Left lung (tissue), 10 donors: Measurements from ENCODE around the gene POU3F3. TPM values are rescaled to one million over a fixed set of nuclear protein-coding genes. Genes with fewer than 3 reads are reported as not detected.
A peak's percentile ranks its signal among the peaks of the same experiment; 100 is the strongest.

Experiments
- ATAC-seq: fragments of 200-7000 bp; cut with Tn5 transposase; one replicate; pipeline ENCODE4 v1.9.1; 2020; ENCODE audit warnings: moderate library complexity
- DNase-seq, 4 donors: peaks; one replicate each; pipeline ENCODE4 v3.0.0-alpha.2; 2013 to 2020
- H3K27ac ChIP-seq, 2 donors: fragments of 200-600 bp; sonication (generic) in 1 of 2; one replicate each; pipeline versions ENCODE4 v1.5.0 to v1.8.0; 2020 to 2021
- H3K27me3 ChIP-seq, 2 donors: fragments of 200-600 bp; sonication (generic) in 1 of 2; one replicate each; pipeline versions ENCODE4 v1.5.0 to v1.8.0; 2020 to 2021
- H3K36me3 ChIP-seq, 2 donors: fragments of 200-600 bp; sonication (generic) in 1 of 2; one replicate each; pipeline versions ENCODE4 v1.5.0 to v1.8.0; 2020 to 2021
- H3K4me1 ChIP-seq, 2 donors: fragments of 200-600 bp; one replicate each; pipeline ENCODE4 v1.8.0; 2021
- H3K4me3 ChIP-seq, 2 donors: fragments of 200-600 bp; sonication (generic) in 1 of 2; one replicate each; pipeline versions ENCODE4 v1.5.0 to v1.8.0; 2020 to 2021; ENCODE audit warnings: mild to moderate bottlenecking in 1 of 2
- H3K9me3 ChIP-seq, 2 donors: fragments of 200-600 bp; sonication (generic) in 1 of 2; one replicate each; pipeline versions ENCODE4 v1.5.0 to v1.8.0; 2020 to 2021
- CTCF ChIP-seq, 2 donors: fragments of 200-600 bp; sonication (generic) in 1 of 2; IDR thresholded peaks; one replicate each; pipeline versions ENCODE4 v1.5.0 to v1.8.0; 2021; ENCODE audit warnings: antibody characterized with exemption in 2 of 2
- intact Hi-C, 2 donors: fragments of 100-400 bp; cut with DNase I; formaldehyde crosslinking; loops; one replicate each; pipeline versions ENCODE4 v1.11.2 to v1.14.2; 2022
- polyA plus RNA-seq, 6 donors: library from polyadenylated mRNA; unstranded; fragments of 120-200 nt; gene quantifications; one replicate each; pipeline ENCODE4 v1.2.1, GENCODE V29; 2013; ENCODE audit not compliant: insufficient read length in 6 of 6
- total RNA-seq, 2 donors: library from RNA; stranded (reverse); fragmentation: NEBNext Ultra II Directional; extraction: Animal tissue kit (Norgen Biotek cat#: 25700); gene quantifications; one replicate each; pipeline ENCODE4 v1.2.1, GENCODE V29; 2021
- donor health status: DM: no; HTN: yes; CAD: no.
- donor health status: DM: no; HTN: no; CAD: no.

Gene POU3F3
- total and polyA plus RNA-seq, 8 donors: 0.06 to 0.82 (median 0.21) TPM; not detected in 2

- no peak for TF ChIP-seq CTCF (IDR thresholded peaks at IDR 0.05)
- H3K4me1 ChIP-seq: peaks cover 0 to 28% of the 10 kb centered on the region in 2 donors
- DNase-seq (no peak), ATAC-seq (no peak)
- H3K36me3 ChIP-seq: no peaks in the 10 kb centered on the region
- H3K27me3 ChIP-seq: peaks cover 99 to 100% of the 10 kb centered on the region in 2 donors
- no peak overlapping the region for H3K27ac ChIP-seq
- H3K4me3 ChIP-seq: no peak overlapping the region
- H3K9me3 ChIP-seq: no peaks in the 10 kb centered on the region
- intact Hi-C loops: no loop called here
These were observed 7.6 kb downstream of the POU3F3 start for GRCh38 chr2:104861351-104862057.

- TF ChIP-seq CTCF (IDR thresholded peaks at IDR 0.05): no peak
These were observed 8.4 kb downstream of the POU3F3 start for GRCh38 chr2:104862058-104862941.

GRCh38 chr2:104863146-104863467, 9.2 kb downstream of the POU3F3 start:
- no peaks in the 10 kb centered on the region for H3K36me3 ChIP-seq
- no peak for ATAC-seq
- H3K4me3 ChIP-seq: no peak overlapping the region
- peaks cover 0 to 13% of the 10 kb centered on the region in 2 donors for H3K4me1 ChIP-seq
- no peaks in the 10 kb centered on the region for H3K9me3 ChIP-seq
- peaks cover 100% of the 10 kb centered on the region in 2 donors for H3K27me3 ChIP-seq
- DNase-seq: no peak
- no peak overlapping the region for H3K27ac ChIP-seq
- intact Hi-C loops: no loop called here
- no peak for TF ChIP-seq CTCF (IDR thresholded peaks at IDR 0.05)

More at GRCh38 chr2:104862058-104862941, 8.4 kb downstream of the POU3F3 start:
- Histone ChIP-seq H3K4me3 (no peak overlapping the region), H3K27ac (no peak overlapping the region), H3K9me3 (no peaks in the 10 kb centered on the region), H3K4me1 (peaks cover 0 to 21% of the 10 kb centered on the region in 2 donors), H3K36me3 (no peaks in the 10 kb centered on the region), H3K27me3 (peaks cover 100% of the 10 kb centered on the region in 2 donors)
- no peak for ATAC-seq
- intact Hi-C loops: no loop called here
- peak in 1 of 4 donors; percentile 65 for DNase-seq

GRCh38 chr2:104863468-104864279, 9.8 kb downstream of the POU3F3 start:
- Histone ChIP-seq H3K4me1 (peaks cover 0 to 13% of the 10 kb centered on the region in 2 donors), H3K27me3 (peaks cover 99 to 100% of the 10 kb centered on the region in 2 donors), H3K36me3 (no peaks in the 10 kb centered on the region), H3K9me3 (no peaks in the 10 kb centered on the region), H3K27ac (no peak overlapping the region), H3K4me3 (no peak overlapping the region)
- ATAC-seq (no peak), DNase-seq (peak in 1 of 4 donors; percentile 58)
- intact Hi-C loops: no loop called here
- no peak for TF ChIP-seq CTCF (IDR thresholded peaks at IDR 0.05)
